Loucy (cell line): ENCODE results near the gene ZNF384.

Experiments used
- EZH2phosphoT487 ChIP-seq: fragments of 200-600 bp; IDR thresholded peaks from 2 replicates; pipeline ENCODE4 v1.6.1; 2018; ENCODE audit warnings: antibody characterized with exemption, mild to moderate bottlenecking, moderate library complexity, borderline replicate concordance
- TF ChIP-seq, protein P1 (sequence below): fragments of 200-600 bp; sonication (generic); conservative IDR thresholded peaks from 2 replicates; pipeline ENCODE4 v1.5.1; 2014; ENCODE audit warnings: mild to moderate bottlenecking, antibody characterized with exemption, low read length

DNA sequence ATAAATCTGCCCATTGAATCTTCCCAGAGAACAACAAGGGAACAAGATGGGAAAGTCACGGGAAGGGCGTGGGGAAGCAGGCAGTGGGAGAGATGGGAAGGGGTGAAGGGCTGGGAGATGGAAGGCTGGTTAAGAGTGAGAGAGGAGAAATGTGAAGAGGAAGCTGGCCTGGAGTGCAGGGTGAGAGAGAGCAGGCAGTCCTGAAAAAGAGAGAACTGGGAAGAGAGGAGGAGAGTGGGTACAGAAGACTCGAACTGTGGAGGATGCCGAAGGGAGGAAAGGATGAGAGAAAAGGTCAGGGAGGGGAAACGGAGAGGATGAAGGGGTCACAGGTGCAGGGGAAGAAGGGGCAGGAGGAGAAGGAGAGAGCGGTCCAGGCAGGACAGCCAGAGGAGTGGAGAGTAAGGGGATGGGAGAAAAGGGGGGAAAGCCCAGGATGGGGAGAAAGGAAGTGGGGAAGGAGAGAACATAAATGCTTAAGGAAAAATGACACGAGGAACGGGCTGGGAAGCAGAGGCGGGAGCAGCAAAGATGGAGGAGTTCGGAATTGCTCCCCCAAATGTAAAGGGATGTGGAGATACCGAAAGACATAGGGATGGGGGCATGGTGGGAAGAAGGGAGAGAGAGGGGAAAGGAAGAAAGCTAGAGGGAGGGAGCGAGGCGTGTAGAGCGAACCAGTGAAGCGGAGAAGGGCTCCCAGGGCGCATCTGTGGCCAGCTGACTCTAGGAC, 10.2 kb upstream of the ZNF384 start:
- TF ChIP-seq, protein P1, sequence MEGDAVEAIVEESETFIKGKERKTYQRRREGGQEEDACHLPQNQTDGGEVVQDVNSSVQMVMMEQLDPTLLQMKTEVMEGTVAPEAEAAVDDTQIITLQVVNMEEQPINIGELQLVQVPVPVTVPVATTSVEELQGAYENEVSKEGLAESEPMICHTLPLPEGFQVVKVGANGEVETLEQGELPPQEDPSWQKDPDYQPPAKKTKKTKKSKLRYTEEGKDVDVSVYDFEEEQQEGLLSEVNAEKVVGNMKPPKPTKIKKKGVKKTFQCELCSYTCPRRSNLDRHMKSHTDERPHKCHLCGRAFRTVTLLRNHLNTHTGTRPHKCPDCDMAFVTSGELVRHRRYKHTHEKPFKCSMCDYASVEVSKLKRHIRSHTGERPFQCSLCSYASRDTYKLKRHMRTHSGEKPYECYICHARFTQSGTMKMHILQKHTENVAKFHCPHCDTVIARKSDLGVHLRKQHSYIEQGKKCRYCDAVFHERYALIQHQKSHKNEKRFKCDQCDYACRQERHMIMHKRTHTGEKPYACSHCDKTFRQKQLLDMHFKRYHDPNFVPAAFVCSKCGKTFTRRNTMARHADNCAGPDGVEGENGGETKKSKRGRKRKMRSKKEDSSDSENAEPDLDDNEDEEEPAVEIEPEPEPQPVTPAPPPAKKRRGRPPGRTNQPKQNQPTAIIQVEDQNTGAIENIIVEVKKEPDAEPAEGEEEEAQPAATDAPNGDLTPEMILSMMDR: no peak
- TF ChIP-seq EZH2phosphoT487: no peak
